Muscle layer of colon (tissue), 2 donors: ENCODE measurements around the gene TMEM26.

Experiments used
- H3K27ac ChIP-seq: one replicate; pipeline ENCODE4 v1.7.0; 2013; ENCODE audit warnings: low read depth, mild to moderate bottlenecking, low read length, moderate library complexity
- H3K27me3 ChIP-seq, 2 donors: one replicate each; pipeline ENCODE4 v1.7.0; 2013; ENCODE audit warnings: low read length in 2 of 2, mild to moderate bottlenecking in 2 of 2; ENCODE audit not compliant: insufficient read depth in 2 of 2, control insufficient read depth in 1 of 2
- H3K36me3 ChIP-seq: one replicate; pipeline ENCODE4 v1.7.0; 2013; ENCODE audit warnings: mild to moderate bottlenecking, low read length; ENCODE audit not compliant: insufficient read depth
- H3K4me1 ChIP-seq: one replicate; pipeline ENCODE4 v1.7.0; 2013; ENCODE audit warnings: mild to moderate bottlenecking, low read length; ENCODE audit not compliant: insufficient read depth
- H3K4me3 ChIP-seq, 2 donors: one replicate each; pipeline ENCODE4 v1.7.0; 2013; ENCODE audit warnings: low read length in 2 of 2, low read depth in 1 of 2, mild to moderate bottlenecking in 1 of 2, moderate library complexity in 1 of 2
- H3K9ac ChIP-seq: one replicate; pipeline ENCODE4 v1.7.0; 2013; ENCODE audit warnings: low read length
- H3K9me3 ChIP-seq: one replicate; pipeline ENCODE4 v1.7.0; 2013; ENCODE audit warnings: mild to moderate bottlenecking, low read length
- donor health status: abdominal sarcoma.
- donor health status: Adenocarcinoma of cecum.

Gene TMEM26

DNA sequence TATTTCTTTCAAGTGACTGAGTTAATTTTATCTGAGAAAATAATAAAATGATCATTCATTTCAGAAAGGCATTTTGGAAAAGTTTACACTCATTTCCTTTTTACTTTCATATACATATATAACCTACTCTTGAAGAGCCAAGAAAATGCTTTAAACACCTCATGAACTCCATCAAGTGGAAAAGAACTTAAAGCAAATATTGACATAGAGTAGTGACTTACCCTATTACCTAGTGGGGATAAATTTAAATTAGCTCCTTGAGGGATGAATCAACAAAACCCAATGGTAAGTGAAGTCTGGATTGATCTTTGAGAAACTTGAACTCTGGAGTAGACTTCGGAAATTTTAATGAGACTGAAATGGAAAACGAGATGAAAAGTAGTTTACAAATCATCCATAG, 88.6 kb downstream of the TMEM26 start:
- Histone ChIP-seq H3K27ac (no peak overlapping the region), H3K27me3 (no peaks in the 10 kb centered on the region), H3K4me3 (no peak overlapping the region), H3K4me1 (no peaks in the 10 kb centered on the region), H3K9me3 (no peaks in the 10 kb centered on the region), H3K36me3 (no peaks in the 10 kb centered on the region), H3K9ac (no peak overlapping the region)

DNA sequence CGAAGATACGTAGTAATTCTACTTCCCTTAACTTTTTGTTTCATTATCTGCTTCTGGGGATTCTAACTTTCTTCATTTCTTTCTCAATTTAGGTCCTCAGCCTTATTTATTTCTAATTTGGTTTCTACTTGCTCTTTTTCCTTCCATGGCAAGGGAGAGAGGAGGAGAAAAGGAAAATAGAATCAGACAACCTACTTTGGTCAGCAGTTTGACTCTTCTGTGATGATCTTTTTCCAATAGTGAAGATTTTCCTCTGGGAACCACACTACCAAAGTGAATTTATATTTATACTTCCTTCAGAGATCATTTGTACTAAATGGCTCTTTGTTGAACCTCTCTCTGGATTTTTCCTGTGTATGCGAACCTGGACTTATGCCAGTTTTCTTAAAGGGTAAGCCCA, 90.2 kb downstream of the TMEM26 start:
- Histone ChIP-seq H3K9me3 (no peaks in the 10 kb centered on the region), H3K36me3 (no peaks in the 10 kb centered on the region), H3K4me1 (no peaks in the 10 kb centered on the region), H3K27ac (no peak overlapping the region), H3K9ac (no peak overlapping the region), H3K4me3 (no peak overlapping the region), H3K27me3 (no peaks in the 10 kb centered on the region)

DNA sequence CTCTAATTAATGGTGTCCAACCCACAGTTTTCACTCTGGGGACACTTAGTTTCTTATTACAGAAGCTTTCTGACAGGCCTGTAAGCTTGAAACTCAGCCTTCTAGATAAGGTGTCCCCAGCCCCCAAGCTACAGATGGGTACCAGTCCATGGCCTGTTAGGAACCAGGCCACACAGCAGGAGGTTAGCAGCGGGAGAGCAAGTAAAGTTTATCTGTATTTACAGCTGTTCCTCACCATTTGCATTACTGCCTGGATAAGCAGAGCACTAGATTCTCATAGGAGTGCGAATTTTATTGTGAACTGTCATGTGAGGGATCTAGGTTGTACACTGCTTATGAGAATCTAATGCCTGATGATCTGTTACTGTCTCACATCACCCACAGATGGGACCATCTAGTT, 93.7 kb downstream of the TMEM26 start:
- no peaks in the 10 kb centered on the region for H3K4me1 ChIP-seq
- H3K9ac ChIP-seq, result no peak overlapping the region
- H3K27ac ChIP-seq, result no peak overlapping the region
- no peak overlapping the region for H3K4me3 ChIP-seq
- no peaks in the 10 kb centered on the region for H3K36me3 ChIP-seq
- no peaks in the 10 kb centered on the region for H3K9me3 ChIP-seq
- H3K27me3 ChIP-seq, result no peaks in the 10 kb centered on the region

DNA sequence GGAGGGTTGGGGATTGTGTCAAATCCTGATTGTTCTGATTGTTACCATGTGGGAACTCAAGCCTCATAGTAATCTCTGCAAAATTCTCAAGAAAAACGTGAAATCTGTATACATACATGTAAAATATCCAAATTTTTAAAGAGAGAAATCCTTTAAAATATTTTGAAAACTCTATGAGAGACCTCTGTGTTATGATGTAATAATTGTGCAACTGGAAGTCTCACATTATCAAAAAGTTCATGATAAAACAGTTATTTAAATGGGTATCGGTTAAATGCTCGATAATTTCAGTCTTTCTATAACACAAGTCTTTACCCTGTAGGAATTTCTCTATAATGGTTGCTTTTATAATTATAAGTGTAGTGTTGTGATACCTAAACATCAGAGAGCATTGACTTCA, 95.5 kb downstream of the TMEM26 start:
- Histone ChIP-seq H3K27me3 (no peaks in the 10 kb centered on the region), H3K9ac (no peak overlapping the region), H3K4me3 (no peak overlapping the region), H3K36me3 (no peaks in the 10 kb centered on the region), H3K4me1 (no peaks in the 10 kb centered on the region), H3K27ac (no peak overlapping the region), H3K9me3 (no peaks in the 10 kb centered on the region)
